ENCODE measurements around the gene PHAX.
A peak's percentile ranks its signal among the peaks of the same experiment; 100 is the strongest.
"Not testable (repeated sequence)": the region's sequence is repeated elsewhere in the genome, so short reads cannot be mapped to it uniquely, and the experiment has no call there.

The PHAX gene

DNA sequence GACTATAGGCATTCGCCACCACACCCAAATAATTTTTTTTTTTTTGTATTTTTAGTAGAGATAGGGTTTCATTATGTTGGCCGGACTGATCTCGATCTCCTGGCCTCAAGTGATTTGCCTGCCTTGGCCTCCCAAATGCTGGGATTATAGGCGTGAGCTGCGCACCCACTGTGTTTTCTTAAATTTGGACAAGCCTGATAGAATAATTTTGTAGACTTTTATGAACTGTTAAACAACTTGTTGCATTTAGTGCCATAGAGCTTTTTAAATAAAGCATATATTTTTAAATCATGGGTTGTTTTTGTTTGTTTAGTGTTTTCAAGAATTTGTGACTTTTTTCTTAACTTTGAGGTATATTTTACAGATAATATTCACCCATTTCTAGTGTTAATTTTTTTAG lies 4.8 kb downstream of the PHAX start:
- TF ChIP-seq, protein P1, sequence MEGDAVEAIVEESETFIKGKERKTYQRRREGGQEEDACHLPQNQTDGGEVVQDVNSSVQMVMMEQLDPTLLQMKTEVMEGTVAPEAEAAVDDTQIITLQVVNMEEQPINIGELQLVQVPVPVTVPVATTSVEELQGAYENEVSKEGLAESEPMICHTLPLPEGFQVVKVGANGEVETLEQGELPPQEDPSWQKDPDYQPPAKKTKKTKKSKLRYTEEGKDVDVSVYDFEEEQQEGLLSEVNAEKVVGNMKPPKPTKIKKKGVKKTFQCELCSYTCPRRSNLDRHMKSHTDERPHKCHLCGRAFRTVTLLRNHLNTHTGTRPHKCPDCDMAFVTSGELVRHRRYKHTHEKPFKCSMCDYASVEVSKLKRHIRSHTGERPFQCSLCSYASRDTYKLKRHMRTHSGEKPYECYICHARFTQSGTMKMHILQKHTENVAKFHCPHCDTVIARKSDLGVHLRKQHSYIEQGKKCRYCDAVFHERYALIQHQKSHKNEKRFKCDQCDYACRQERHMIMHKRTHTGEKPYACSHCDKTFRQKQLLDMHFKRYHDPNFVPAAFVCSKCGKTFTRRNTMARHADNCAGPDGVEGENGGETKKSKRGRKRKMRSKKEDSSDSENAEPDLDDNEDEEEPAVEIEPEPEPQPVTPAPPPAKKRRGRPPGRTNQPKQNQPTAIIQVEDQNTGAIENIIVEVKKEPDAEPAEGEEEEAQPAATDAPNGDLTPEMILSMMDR (IDR thresholded peaks at IDR 0.05; ENCODE audit: insufficient read depth, low read depth, low read length, missing control alignments): no peak
- H3K4me3 ChIP-seq (ENCODE audit: low read depth, low read length): no peak overlapping the region
- DNase-seq (ENCODE audit: low read depth): no peak

DNA sequence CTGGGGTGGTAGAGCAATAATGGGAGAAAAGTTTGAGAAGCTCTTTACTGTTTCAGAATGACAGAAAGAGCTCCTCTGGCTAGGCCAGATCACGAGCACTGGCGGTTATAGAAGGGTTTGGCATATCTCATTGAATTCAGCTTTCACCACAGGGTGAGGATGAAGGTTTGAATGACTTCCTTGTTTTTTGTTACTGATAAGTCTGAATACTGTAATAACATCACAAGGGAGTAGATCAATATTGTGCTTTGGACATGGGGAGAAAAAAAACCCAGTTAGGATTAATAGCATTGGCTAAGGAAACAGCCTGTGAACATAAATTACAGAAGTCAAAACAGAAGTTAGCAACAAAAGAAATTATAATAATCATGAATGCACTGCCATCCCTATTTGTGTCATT lies 9.4 kb downstream of the PHAX start:
- no peak for DNase-seq (ENCODE audit: low read depth)
- H3K4me3 ChIP-seq (ENCODE audit: low read depth, low read length): no peak overlapping the region
- TF ChIP-seq, protein P1 (IDR thresholded peaks at IDR 0.05; ENCODE audit: insufficient read depth, low read depth, low read length, missing control alignments): no peak

DNA sequence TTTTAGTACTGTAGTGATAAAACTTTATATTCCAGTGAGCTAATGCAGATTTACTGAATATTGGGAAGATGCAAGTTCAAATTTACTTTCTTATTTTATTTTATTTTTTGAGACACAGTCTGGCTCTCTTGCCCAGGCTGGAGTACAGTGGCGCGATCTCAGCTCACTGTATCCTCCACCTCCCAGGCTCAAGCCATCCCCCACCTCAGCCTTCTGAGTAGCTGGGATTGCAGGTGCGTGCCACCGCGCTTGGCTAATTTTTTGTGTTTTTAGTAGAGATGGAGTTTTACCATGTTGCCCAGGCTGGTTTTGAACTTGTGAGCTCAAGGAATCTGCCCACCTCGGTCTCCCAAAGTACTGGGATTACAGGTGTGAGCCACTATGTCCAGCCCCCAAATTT lies 9.9 kb downstream of the PHAX start:
- DNase-seq (ENCODE audit: low read depth): no peak
- H3K4me3 ChIP-seq (ENCODE audit: low read depth, low read length): no peak overlapping the region
- TF ChIP-seq, protein P1 (IDR thresholded peaks at IDR 0.05; ENCODE audit: insufficient read depth, low read depth, low read length, missing control alignments): no peak

DNA sequence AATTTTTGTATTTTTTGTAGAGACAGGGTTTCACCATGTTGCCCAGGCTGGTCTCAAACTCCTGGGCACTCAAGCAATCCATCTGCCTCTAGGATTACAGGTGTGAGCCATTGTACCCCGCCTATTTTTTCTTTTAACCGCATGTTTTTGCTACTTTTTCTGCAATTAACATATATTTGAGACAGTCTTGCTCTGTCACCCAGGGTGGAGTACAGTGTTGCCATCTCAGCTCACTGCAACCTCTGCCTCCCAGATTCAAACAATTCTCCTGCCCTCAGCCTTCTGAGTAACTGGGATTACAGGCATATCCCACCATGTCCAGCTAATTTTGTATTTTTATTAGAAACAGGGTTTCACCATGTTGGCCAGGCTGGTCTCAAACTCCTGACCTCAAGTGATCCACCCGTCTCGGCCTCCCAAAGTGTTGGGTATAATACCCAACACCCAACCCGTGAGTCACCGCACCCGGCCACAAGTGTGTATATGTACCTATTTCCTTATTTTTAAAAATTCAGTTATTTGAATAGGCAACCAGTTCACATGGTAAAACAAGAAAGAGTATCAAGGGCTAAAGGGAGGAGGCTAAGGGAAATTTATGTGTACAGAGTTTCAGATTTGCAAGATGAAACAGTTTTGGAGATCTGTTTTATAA lies 13.3 kb downstream of the PHAX start:
- TF ChIP-seq, protein P1 (IDR thresholded peaks at IDR 0.05; ENCODE audit: insufficient read depth, low read depth, low read length, missing control alignments): no peak
- H3K4me3 ChIP-seq (ENCODE audit: low read depth, low read length): no peak overlapping the region

DNA sequence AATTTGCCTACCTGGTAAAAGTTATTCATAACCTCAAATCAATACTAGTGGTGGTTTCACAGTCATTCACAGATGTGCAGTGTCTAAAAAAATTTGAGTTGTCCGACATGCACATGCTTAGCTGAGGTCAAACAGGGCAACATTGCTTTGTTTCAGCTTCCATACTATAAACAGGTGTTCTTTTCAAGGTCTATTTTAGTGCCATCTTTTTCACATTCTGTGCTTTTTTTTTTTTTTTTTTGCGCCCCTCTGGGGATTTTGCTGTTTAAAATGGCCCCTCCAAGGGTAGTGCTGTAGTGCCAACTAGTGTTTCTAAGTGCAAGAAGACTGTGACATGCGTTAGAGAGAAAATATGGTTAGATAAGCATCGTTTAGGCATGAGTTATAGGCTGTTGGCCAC lies 14.5 kb downstream of the PHAX start:
- no peak overlapping the region for H3K4me3 ChIP-seq (ENCODE audit: low read depth, low read length)
- DNase-seq (ENCODE audit: low read depth): peak; percentile 82
- TF ChIP-seq, protein P1 (IDR thresholded peaks at IDR 0.05; ENCODE audit: insufficient read depth, low read depth, low read length, missing control alignments): peak; percentile 29

More for the DNA sequence above, 13.3 kb downstream of the PHAX start:
- DNase-seq (ENCODE audit: low read depth): no peak

DNA sequence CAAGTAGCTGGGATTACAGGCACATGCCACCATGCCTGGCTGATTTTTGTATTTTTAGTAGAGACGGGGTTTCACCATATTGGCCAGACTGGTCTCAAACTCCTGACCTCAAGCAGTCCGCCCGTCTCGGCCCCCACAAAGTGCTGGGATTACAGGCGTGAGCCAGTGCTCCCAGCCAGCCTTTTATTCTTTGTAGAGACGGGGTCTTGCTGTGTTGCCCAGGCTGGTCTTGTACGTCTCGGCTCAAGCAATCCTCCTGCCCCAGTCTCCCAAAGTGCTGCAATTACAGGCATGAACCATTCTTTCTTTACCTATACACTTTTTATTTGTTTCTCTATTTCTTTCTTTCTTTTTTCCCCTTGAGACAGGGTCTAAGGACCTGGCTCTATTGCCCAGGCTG lies 16.9 kb downstream of the PHAX start:
- not testable (repeated sequence) for H3K4me3 ChIP-seq (ENCODE audit: low read depth, low read length); DNase-seq (ENCODE audit: low read depth)

DNA sequence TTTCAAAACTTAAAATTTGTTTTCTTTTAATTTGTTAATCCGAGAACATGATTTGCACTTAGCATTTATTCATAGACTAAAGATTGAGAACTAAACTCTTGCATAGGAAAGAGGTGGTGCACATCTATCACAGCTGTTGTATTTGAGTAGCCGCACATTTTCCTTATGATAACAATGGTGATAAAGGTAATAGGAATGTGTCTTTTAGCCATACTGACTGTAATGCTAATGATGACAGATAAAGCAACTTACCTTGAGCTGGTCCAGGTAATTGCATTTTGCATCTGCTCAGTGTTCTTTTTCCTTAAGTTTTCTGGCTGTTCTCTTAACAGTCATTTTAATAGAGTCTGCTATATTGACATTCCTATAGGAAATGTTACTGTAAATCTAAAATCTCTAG lies 19.0 kb downstream of the PHAX start:
- TF ChIP-seq, protein P1 (IDR thresholded peaks at IDR 0.05; ENCODE audit: insufficient read depth, low read depth, low read length, missing control alignments): no peak
- no peak for DNase-seq (ENCODE audit: low read depth)

More for the DNA sequence above, 19.0 kb downstream of the PHAX start:
- H3K4me3 ChIP-seq (ENCODE audit: low read depth, low read length): no peak overlapping the region
